GM20000 (cell line): ENCODE results near the gene TNFRSF1B.

Experiments
- DNase-seq: peaks from one replicate; pipeline ENCODE4 v3.0.0; 2012; ENCODE audit warnings: low spot score
- TF ChIP-seq, protein P1 (sequence below): IDR thresholded peaks from 2 replicates; pipeline ENCODE4 v1.5.1; 2012; ENCODE audit warnings: mild to moderate bottlenecking, control low read depth; ENCODE audit errors: extremely low read depth, missing control alignments

Gene TNFRSF1B

GRCh38 chr1:12152113-12152891 lies 14.5 kb upstream of the TNFRSF1B start:
- TF ChIP-seq, protein P1, sequence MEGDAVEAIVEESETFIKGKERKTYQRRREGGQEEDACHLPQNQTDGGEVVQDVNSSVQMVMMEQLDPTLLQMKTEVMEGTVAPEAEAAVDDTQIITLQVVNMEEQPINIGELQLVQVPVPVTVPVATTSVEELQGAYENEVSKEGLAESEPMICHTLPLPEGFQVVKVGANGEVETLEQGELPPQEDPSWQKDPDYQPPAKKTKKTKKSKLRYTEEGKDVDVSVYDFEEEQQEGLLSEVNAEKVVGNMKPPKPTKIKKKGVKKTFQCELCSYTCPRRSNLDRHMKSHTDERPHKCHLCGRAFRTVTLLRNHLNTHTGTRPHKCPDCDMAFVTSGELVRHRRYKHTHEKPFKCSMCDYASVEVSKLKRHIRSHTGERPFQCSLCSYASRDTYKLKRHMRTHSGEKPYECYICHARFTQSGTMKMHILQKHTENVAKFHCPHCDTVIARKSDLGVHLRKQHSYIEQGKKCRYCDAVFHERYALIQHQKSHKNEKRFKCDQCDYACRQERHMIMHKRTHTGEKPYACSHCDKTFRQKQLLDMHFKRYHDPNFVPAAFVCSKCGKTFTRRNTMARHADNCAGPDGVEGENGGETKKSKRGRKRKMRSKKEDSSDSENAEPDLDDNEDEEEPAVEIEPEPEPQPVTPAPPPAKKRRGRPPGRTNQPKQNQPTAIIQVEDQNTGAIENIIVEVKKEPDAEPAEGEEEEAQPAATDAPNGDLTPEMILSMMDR: no peak
- DNase-seq: peak; percentile 76

GRCh38 chr1:12153181-12153785 lies 13.5 kb upstream of the TNFRSF1B start:
- DNase-seq: no peak
- TF ChIP-seq, protein P1: no peak

- TF ChIP-seq, protein P1: no peak
- DNase-seq: no peak
These were observed 11.5 kb upstream of the TNFRSF1B start for GRCh38 chr1:12155328-12155727.

DNA sequence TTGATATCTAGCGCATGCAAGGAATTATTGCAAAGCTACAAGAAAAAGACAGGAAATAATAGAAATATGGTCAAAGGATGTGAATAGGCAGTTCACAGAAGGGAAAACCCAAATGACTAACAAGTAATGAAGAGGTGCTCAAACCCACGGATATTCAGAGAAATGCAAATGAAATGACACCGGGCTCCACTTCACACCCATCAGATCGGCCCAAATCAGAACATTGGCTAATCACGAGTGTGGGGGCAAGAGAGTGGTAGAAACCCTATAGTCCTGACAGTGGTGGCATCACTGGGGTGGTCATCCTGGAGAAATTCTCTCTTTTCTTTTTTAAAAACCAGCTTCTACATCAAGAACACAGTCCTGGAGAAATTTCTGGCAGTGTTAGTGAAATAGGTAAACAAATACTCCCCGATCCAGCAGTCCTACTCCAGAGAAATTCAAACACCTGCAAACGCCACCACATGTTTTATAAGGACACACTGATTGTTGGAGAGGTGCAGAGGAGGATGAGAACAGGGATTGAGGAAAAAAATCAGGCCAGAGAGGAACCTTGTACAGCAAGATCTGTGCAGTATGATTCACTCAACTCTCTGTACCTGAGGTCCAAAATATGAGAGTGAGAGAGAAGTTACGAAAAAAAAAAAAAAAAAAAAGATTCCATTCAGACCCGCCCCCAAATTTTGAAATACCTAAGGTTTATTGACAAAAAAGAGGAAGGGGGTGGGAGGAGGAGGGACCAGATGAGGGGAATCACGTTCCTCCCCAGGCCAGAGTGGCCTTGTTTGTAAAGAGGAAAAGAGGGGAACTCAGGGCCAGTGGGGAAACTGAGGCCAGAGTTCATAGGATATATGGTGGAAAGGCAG lies 9.2 kb upstream of the TNFRSF1B start:
- peak; percentile 56 for DNase-seq
- TF ChIP-seq, protein P1: no peak

- TF ChIP-seq, protein P1: no peak
- no peak for DNase-seq
These were observed 8.3 kb upstream of the TNFRSF1B start for GRCh38 chr1:12158357-12159092.

- TF ChIP-seq, protein P1: no peak
These were observed 7.0 kb upstream of the TNFRSF1B start for GRCh38 chr1:12159816-12160215.

More at GRCh38 chr1:12159816-12160215, 7.0 kb upstream of the TNFRSF1B start:
- no peak for DNase-seq
